NB4 (cell line): ENCODE data around the gene ARHGAP23.
"Not testable (repeated sequence)": the region's sequence is repeated elsewhere in the genome, so short reads cannot be mapped to it uniquely, and the experiment has no call there.

Source experiments
- CTCF ChIP-seq: IDR thresholded peaks from one replicate; pipeline ENCODE4 v1.5.1; 2012; ENCODE audit warnings: low read depth, low read length
- MAX ChIP-seq: IDR thresholded peaks from 2 replicates; pipeline ENCODE4 v1.6.1; 2011; ENCODE audit warnings: low read depth, low read length
- MYC ChIP-seq: IDR thresholded peaks from 2 replicates; pipeline ENCODE4 v1.6.1; 2011; ENCODE audit warnings: low read depth, low read length
- POLR2A ChIP-seq: IDR thresholded peaks from 2 replicates; pipeline ENCODE4 v1.6.1; 2011; ENCODE audit warnings: mild to moderate bottlenecking; ENCODE audit not compliant: insufficient read length; ENCODE audit errors: extremely low read depth

DNA sequence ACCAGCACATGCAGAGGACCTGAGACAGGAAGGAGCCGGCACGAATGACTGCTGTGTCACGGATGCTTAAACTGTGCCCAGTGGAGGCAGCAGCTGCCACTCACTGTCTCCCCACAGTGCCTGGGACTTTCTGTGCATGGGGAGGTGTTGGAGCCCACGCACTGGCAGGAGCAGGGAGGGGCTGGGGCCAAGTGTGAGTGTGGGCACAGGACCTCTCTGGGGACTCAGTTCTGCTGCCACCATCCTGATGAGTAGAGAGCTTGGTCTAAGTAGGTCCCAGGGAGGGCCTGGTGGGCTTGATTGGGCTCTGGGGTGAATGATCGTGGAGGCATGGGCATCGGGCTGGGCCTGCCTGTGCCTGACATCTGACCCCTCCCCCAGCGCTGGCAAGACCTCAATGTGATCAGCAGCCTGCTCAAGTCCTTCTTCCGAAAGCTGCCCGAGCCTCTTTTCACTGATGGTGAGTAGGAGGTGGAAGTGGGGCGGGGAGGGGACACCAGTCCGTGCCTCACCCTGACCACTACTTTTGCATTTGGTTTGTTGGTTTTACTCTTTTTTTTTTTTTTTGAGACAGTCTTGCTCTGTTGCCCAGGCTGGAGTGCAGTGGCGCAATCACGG is 57.5 kb downstream of the ARHGAP23 start:
- not testable (repeated sequence) for TF ChIP-seq CTCF, MAX, POLR2A, MYC
